Testis (tissue), 2 donors: Measurements from ENCODE around the gene ARHGAP40.

Experiments
- POLR2A ChIP-seq: fragments of 450-650 bp; IDR thresholded peaks from one replicate; pipeline ENCODE4 v1.6.1; 2017; ENCODE audit warnings: antibody characterized with exemption, mild to moderate bottlenecking, moderate library complexity
- TF ChIP-seq, protein P1 (sequence below), 3 experiments: fragments of 450-650 bp in 2 of 3; fragments of 200-600 bp in 1 of 3; sonication (generic) in 1 of 3; IDR thresholded peaks; one replicate each; pipeline ENCODE4 v1.5.1; 2016 to 2019; ENCODE audit warnings: antibody characterized with exemption in 3 of 3, mild to moderate bottlenecking in 2 of 3, moderate library complexity in 1 of 3

GRCh38 chr20:38601216-38602184 lies at the start of gene ARHGAP40:
- TF ChIP-seq, protein P1, sequence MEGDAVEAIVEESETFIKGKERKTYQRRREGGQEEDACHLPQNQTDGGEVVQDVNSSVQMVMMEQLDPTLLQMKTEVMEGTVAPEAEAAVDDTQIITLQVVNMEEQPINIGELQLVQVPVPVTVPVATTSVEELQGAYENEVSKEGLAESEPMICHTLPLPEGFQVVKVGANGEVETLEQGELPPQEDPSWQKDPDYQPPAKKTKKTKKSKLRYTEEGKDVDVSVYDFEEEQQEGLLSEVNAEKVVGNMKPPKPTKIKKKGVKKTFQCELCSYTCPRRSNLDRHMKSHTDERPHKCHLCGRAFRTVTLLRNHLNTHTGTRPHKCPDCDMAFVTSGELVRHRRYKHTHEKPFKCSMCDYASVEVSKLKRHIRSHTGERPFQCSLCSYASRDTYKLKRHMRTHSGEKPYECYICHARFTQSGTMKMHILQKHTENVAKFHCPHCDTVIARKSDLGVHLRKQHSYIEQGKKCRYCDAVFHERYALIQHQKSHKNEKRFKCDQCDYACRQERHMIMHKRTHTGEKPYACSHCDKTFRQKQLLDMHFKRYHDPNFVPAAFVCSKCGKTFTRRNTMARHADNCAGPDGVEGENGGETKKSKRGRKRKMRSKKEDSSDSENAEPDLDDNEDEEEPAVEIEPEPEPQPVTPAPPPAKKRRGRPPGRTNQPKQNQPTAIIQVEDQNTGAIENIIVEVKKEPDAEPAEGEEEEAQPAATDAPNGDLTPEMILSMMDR (IDR thresholded peaks at IDR 0.05): no peak
- TF ChIP-seq POLR2A: no peak
